ENCODE measurements around the gene COQ5.

- TF ChIP-seq, protein P1, sequence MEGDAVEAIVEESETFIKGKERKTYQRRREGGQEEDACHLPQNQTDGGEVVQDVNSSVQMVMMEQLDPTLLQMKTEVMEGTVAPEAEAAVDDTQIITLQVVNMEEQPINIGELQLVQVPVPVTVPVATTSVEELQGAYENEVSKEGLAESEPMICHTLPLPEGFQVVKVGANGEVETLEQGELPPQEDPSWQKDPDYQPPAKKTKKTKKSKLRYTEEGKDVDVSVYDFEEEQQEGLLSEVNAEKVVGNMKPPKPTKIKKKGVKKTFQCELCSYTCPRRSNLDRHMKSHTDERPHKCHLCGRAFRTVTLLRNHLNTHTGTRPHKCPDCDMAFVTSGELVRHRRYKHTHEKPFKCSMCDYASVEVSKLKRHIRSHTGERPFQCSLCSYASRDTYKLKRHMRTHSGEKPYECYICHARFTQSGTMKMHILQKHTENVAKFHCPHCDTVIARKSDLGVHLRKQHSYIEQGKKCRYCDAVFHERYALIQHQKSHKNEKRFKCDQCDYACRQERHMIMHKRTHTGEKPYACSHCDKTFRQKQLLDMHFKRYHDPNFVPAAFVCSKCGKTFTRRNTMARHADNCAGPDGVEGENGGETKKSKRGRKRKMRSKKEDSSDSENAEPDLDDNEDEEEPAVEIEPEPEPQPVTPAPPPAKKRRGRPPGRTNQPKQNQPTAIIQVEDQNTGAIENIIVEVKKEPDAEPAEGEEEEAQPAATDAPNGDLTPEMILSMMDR (optimal IDR thresholded peaks at IDR 0.05 in 1 of 3, IDR thresholded peaks at IDR 0.05 in 1 of 3, conservative IDR thresholded peaks at IDR 0.05 in 1 of 3; ENCODE audit: extremely low read depth in 1 of 3, insufficient read depth in 2 of 3, low read length in 3 of 3): no peak
- no peak for TF ChIP-seq EZH2 (IDR thresholded peaks at IDR 0.05; ENCODE audit: low read length)
Measured at GRCh38 chr12:120489018-120489417, 39.9 kb downstream of the COQ5 start.
